ENCODE data around the gene KRTAP5-11. TPM values are rescaled to one million over a fixed set of nuclear protein-coding genes. Genes with fewer than 3 reads are reported as not detected.
"Not testable (repeated sequence)": the region's sequence is repeated elsewhere in the genome, so short reads cannot be mapped to it uniquely, and the experiment has no call there.

The KRTAP5-11 gene
- total RNA-seq, 1 experiment from 2014 or later, result not detected

DNA sequence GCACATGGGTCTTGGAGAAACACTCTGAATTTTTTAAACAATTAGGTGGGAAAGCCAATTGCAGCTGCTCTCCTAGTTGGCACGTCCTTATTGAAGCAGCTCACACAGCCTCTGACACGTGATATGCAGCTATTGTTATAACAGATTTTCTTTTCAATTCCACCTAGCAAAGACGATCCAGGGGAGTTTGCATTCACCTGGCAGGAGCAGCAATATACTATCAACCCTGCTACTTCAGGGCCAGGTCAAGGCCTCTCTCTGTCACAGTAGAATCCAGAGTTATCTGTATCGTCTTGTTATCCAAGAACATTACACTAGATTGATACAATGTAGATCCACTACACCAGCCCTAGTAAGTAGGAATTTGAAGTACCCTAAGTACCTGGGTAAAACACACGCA, 8.3 kb downstream of the KRTAP5-11 start:
- Histone ChIP-seq H3K9me3 (no peaks in the 10 kb centered on the region), H3K4me3 (ENCODE audit: low read depth, low read length) (no peak overlapping the region), H3K27me3 (replicated peaks; ENCODE audit: control insufficient read depth, insufficient read depth, low read length) (no peaks in the 10 kb centered on the region), H3K4me1 (peaks cover 6% of the 10 kb centered on the region), H3K36me3 (ENCODE audit: control insufficient read depth, insufficient read depth, low read length) (no peaks in the 10 kb centered on the region)
- BruUV-seq (replicated peaks), result no TSS peak
- no peaks in the 10 kb centered on the region for H3K27me3 Mint-ChIP-seq (ENCODE audit: insufficient read depth, unreplicated experiment)
- no peak for DNase-seq
- no peaks in the 10 kb centered on the region for H3K36me3 Mint-ChIP-seq (ENCODE audit: insufficient read depth, unreplicated experiment)
- ChIA-PET CTCF (interaction anchor here (0.6 kb wide), 1 partner anchor 156 kb away, joined by 3 read pairs; no protein-coding TSS in a partner anchor), POLR2A (no interaction called here)
- no peaks in the 10 kb centered on the region for H3K9me3 Mint-ChIP-seq (ENCODE audit: unreplicated experiment)
- TF ChIP-seq, protein P1, sequence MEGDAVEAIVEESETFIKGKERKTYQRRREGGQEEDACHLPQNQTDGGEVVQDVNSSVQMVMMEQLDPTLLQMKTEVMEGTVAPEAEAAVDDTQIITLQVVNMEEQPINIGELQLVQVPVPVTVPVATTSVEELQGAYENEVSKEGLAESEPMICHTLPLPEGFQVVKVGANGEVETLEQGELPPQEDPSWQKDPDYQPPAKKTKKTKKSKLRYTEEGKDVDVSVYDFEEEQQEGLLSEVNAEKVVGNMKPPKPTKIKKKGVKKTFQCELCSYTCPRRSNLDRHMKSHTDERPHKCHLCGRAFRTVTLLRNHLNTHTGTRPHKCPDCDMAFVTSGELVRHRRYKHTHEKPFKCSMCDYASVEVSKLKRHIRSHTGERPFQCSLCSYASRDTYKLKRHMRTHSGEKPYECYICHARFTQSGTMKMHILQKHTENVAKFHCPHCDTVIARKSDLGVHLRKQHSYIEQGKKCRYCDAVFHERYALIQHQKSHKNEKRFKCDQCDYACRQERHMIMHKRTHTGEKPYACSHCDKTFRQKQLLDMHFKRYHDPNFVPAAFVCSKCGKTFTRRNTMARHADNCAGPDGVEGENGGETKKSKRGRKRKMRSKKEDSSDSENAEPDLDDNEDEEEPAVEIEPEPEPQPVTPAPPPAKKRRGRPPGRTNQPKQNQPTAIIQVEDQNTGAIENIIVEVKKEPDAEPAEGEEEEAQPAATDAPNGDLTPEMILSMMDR (IDR thresholded peaks at IDR 0.05; ENCODE audit: insufficient read depth in 1 of 2, low read depth in 1 of 2, low read length in 1 of 2, severe bottlenecking in 1 of 2, unreplicated experiment in 1 of 2), result no peak
- H3K4me3 Mint-ChIP-seq (ENCODE audit: unreplicated experiment), result no peak overlapping the region
- H3K4me1 Mint-ChIP-seq (ENCODE audit: low read depth, unreplicated experiment), result peaks cover 6% of the 10 kb centered on the region
- H3K27ac Mint-ChIP-seq (ENCODE audit: unreplicated experiment), result no peak overlapping the region
- intact Hi-C loops (cut with micrococcal nuclease; ENCODE audit: unreplicated experiment), result no loop called here

DNA sequence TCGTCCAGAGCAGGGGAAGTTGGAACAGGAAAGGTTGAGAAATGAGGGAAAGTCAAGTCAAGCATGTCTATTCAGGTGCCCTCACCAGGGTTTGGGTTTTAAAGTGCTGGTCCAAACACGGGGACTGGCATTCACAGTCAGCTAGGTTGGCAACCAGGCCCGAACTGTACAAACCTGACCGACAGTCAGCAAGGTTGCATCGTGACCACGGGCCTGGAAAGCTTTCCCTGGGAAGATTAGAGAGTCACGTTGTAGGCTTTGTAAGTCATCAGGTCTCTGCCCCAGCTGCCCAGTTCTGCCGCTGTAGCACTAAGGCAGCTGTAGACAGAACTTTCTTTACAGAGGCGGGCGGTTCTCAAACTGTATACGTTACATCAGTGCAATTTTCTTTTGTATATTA, 9.9 kb downstream of the KRTAP5-11 start:
- Histone ChIP-seq H3K4me3 (ENCODE audit: low read depth, low read length) (no peak overlapping the region), H3K9me3 (no peaks in the 10 kb centered on the region), H3K4me1 (peaks cover 6% of the 10 kb centered on the region), H3K27me3 (replicated peaks; ENCODE audit: control insufficient read depth, insufficient read depth, low read length) (no peaks in the 10 kb centered on the region), H3K36me3 (ENCODE audit: control insufficient read depth, insufficient read depth, low read length) (no peaks in the 10 kb centered on the region)
- H3K36me3 Mint-ChIP-seq (ENCODE audit: insufficient read depth, unreplicated experiment), result no peaks in the 10 kb centered on the region
- DNase-seq, result no peak
- ChIA-PET POLR2A (no interaction called here), CTCF (interaction anchor here (1.9 kb wide), 1 partner anchor 9 kb away, joined by 5 read pairs; no protein-coding TSS in a partner anchor)
- H3K4me1 Mint-ChIP-seq (ENCODE audit: low read depth, unreplicated experiment), result peaks cover 6% of the 10 kb centered on the region
- intact Hi-C loops (cut with micrococcal nuclease; ENCODE audit: unreplicated experiment), result no loop called here
- no peaks in the 10 kb centered on the region for H3K27me3 Mint-ChIP-seq (ENCODE audit: insufficient read depth, unreplicated experiment)
- TF ChIP-seq, protein P1 (IDR thresholded peaks at IDR 0.05; ENCODE audit: insufficient read depth in 1 of 2, low read depth in 1 of 2, low read length in 1 of 2, severe bottlenecking in 1 of 2, unreplicated experiment in 1 of 2), result no peak
- no peak overlapping the region for H3K4me3 Mint-ChIP-seq (ENCODE audit: unreplicated experiment)
- no peak overlapping the region for H3K27ac Mint-ChIP-seq (ENCODE audit: unreplicated experiment)
- H3K9me3 Mint-ChIP-seq (ENCODE audit: unreplicated experiment), result no peaks in the 10 kb centered on the region
- no TSS peak for BruUV-seq (replicated peaks)

DNA sequence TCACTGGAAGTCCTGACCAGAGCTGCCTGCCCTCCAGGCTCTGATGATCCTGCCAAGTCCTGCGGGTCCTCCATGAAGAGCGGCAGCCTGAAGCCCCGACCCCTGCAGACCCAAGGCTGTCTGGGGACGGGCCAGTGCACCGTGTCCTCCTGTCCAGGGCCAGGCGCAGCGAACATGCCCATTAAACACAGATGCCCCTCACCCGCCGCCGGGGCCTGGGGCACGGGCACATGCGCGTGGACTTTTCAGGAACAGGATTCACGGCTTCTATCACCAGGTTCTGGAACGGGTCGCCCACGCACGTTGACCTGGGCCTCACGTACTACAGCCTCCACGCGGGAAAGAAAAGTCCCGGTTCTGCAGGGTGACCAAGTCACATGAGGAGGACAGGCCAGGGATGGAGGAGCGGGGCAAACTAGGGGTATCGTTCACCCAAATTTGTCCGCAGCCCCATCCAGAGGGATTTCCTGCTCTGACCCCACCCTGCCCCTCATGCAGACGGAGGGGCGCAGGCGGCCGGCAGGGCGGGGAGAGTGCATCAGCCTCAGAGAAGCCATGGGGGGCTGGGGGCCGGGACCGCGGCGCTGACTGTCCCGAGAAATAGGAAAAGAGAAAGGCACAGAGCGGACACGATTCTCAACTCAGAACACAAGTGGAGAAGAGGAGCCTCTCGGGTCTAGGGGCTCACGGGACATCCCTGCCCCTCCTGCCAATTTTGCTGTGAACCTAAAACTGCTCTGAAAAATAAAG, 11.4 kb downstream of the KRTAP5-11 start:
- H3K4me1 ChIP-seq; H3K27me3 ChIP-seq (replicated peaks; ENCODE audit: control insufficient read depth, insufficient read depth, low read length); H3K4me3 Mint-ChIP-seq (ENCODE audit: unreplicated experiment); DNase-seq; H3K27me3 Mint-ChIP-seq (ENCODE audit: insufficient read depth, unreplicated experiment); H3K9me3 Mint-ChIP-seq (ENCODE audit: unreplicated experiment); BruUV-seq (replicated peaks); H3K36me3 Mint-ChIP-seq (ENCODE audit: insufficient read depth, unreplicated experiment); H3K4me1 Mint-ChIP-seq (ENCODE audit: low read depth, unreplicated experiment); H3K9me3 ChIP-seq; intact Hi-C loops (cut with micrococcal nuclease; ENCODE audit: unreplicated experiment); POLR2A ChIA-PET; H3K27ac Mint-ChIP-seq (ENCODE audit: unreplicated experiment); H3K36me3 ChIP-seq (ENCODE audit: control insufficient read depth, insufficient read depth, low read length); H3K4me3 ChIP-seq (ENCODE audit: low read depth, low read length): not testable (repeated sequence)
- CTCF ChIA-PET, result interaction anchor here (1.1 to 1.9 kb wide), 2 partner anchors 8 to 9 kb away, joined by 5 to 8 read pairs; no protein-coding TSS in a partner anchor
